Thyroid gland (tissue), 4 donors: ENCODE data around the gene GPR35.
"Not testable (repeated sequence)": the region's sequence is repeated elsewhere in the genome, so short reads cannot be mapped to it uniquely, and the experiment has no call there.

Experiments
- CTCF ChIP-seq, 6 experiments: fragments of 200-600 bp in 3 of 6; fragments of 450-650 bp in 3 of 6; sonication (generic) in 3 of 6; IDR thresholded peaks; one replicate each; pipeline ENCODE4 v1.5.1; 2016 to 2019; ENCODE audit warnings: antibody characterized with exemption in 6 of 6, mild to moderate bottlenecking in 2 of 6, inconsistent platforms in 1 of 6, moderate library complexity in 1 of 6
- POLR2A ChIP-seq, 2 donors: fragments of 450-650 bp; IDR thresholded peaks; one replicate each; pipeline ENCODE4 v1.6.1; 2017; ENCODE audit warnings: antibody characterized with exemption in 2 of 2, mild to moderate bottlenecking in 2 of 2, moderate library complexity in 1 of 2

GRCh38 chr2:240678909-240679308 is 53.6 kb downstream of the GPR35 start:
- TF ChIP-seq CTCF, POLR2A (IDR thresholded peaks at IDR 0.05): not testable (repeated sequence)
